ENCODE measurements around the gene CDPF1.
"Not testable (repeated sequence)": the region's sequence is repeated elsewhere in the genome, so short reads cannot be mapped to it uniquely, and the experiment has no call there.

CDPF1 gene

GRCh38 chr22:46214616-46215015, 35.5 kb downstream of the CDPF1 start:
- H3K9me3 ChIP-seq (ENCODE audit: control insufficient read depth in 1 of 2, low read length in 2 of 2): no peaks in the 10 kb centered on the region
- H3K27ac ChIP-seq (ENCODE audit: low read length): no peak overlapping the region
- H3K27me3 ChIP-seq (ENCODE audit: low read depth, low read length): no peaks in the 10 kb centered on the region
- H3K36me3 ChIP-seq (ENCODE audit: control insufficient read depth in 1 of 2, insufficient read depth in 2 of 2, low read length in 2 of 2): peaks cover 17 to 45% of the 10 kb centered on the region in 2 donors
- no peak overlapping the region for H3K4me3 ChIP-seq (ENCODE audit: low read depth in 1 of 2, low read length in 2 of 2)
- no peaks in the 10 kb centered on the region for H3K4me1 ChIP-seq (ENCODE audit: control insufficient read depth in 1 of 2, insufficient read depth in 2 of 2, low read length in 2 of 2)

GRCh38 chr22:46214149-46214548, 35.9 kb downstream of the CDPF1 start:
- Histone ChIP-seq H3K36me3 (ENCODE audit: control insufficient read depth in 1 of 2, insufficient read depth in 2 of 2, low read length in 2 of 2) (peaks cover 17 to 43% of the 10 kb centered on the region in 2 donors), H3K4me1 (ENCODE audit: control insufficient read depth in 1 of 2, insufficient read depth in 2 of 2, low read length in 2 of 2) (no peaks in the 10 kb centered on the region)

GRCh38 chr22:46213052-46213451, 37.0 kb downstream of the CDPF1 start:
- no peaks in the 10 kb centered on the region for H3K4me1 ChIP-seq (ENCODE audit: control insufficient read depth in 1 of 2, insufficient read depth in 2 of 2, low read length in 2 of 2)
- H3K4me3 ChIP-seq (ENCODE audit: low read depth in 1 of 2, low read length in 2 of 2): no peak overlapping the region
- H3K36me3 ChIP-seq (ENCODE audit: control insufficient read depth in 1 of 2, insufficient read depth in 2 of 2, low read length in 2 of 2): peaks cover 18 to 48% of the 10 kb centered on the region in 2 donors
- no peaks in the 10 kb centered on the region for H3K27me3 ChIP-seq (ENCODE audit: low read depth, low read length)
- H3K27ac ChIP-seq (ENCODE audit: low read length): no peak overlapping the region
- H3K9me3 ChIP-seq (ENCODE audit: control insufficient read depth in 1 of 2, low read length in 2 of 2): peaks cover 0 to 11% of the 10 kb centered on the region in 2 donors

More at GRCh38 chr22:46214149-46214548, 35.9 kb downstream of the CDPF1 start:
- Histone ChIP-seq H3K27me3 (ENCODE audit: low read depth, low read length) (no peaks in the 10 kb centered on the region), H3K9me3 (ENCODE audit: control insufficient read depth in 1 of 2, low read length in 2 of 2) (peaks cover 0 to 3% of the 10 kb centered on the region in 2 donors), H3K27ac (ENCODE audit: low read length) (no peak overlapping the region), H3K4me3 (ENCODE audit: low read depth in 1 of 2, low read length in 2 of 2) (no peak overlapping the region)

GRCh38 chr22:46212195-46212594, 37.9 kb downstream of the CDPF1 start:
- Histone ChIP-seq H3K27ac (ENCODE audit: low read length) (no peak overlapping the region), H3K9me3 (ENCODE audit: control insufficient read depth in 1 of 2, low read length in 2 of 2) (peaks cover 0 to 11% of the 10 kb centered on the region in 2 donors), H3K36me3 (ENCODE audit: control insufficient read depth in 1 of 2, insufficient read depth in 2 of 2, low read length in 2 of 2) (peaks cover 16 to 49% of the 10 kb centered on the region in 2 donors), H3K4me1 (ENCODE audit: control insufficient read depth in 1 of 2, insufficient read depth in 2 of 2, low read length in 2 of 2) (no peaks in the 10 kb centered on the region), H3K4me3 (ENCODE audit: low read depth in 1 of 2, low read length in 2 of 2) (no peak overlapping the region), H3K27me3 (ENCODE audit: low read depth, low read length) (no peaks in the 10 kb centered on the region)

GRCh38 chr22:46209262-46209661, 40.8 kb downstream of the CDPF1 start:
- H3K27me3 ChIP-seq (ENCODE audit: low read depth, low read length): no peaks in the 10 kb centered on the region
- H3K9me3 ChIP-seq (ENCODE audit: control insufficient read depth in 1 of 2, low read length in 2 of 2): peaks cover 0 to 13% of the 10 kb centered on the region in 2 donors
- no peaks in the 10 kb centered on the region for H3K4me1 ChIP-seq (ENCODE audit: control insufficient read depth in 1 of 2, insufficient read depth in 2 of 2, low read length in 2 of 2)
- no peak overlapping the region for H3K27ac ChIP-seq (ENCODE audit: low read length)
- H3K4me3 ChIP-seq (ENCODE audit: low read depth in 1 of 2, low read length in 2 of 2): no peak overlapping the region
- H3K36me3 ChIP-seq (ENCODE audit: control insufficient read depth in 1 of 2, insufficient read depth in 2 of 2, low read length in 2 of 2): peaks cover 9 to 37% of the 10 kb centered on the region in 2 donors

- no peaks in the 10 kb centered on the region for H3K27me3 ChIP-seq (ENCODE audit: low read depth, low read length)
- H3K4me3 ChIP-seq (ENCODE audit: low read depth in 1 of 2, low read length in 2 of 2): no peak overlapping the region
- H3K27ac ChIP-seq (ENCODE audit: low read length): peak overlapping the region; percentile 7
- H3K36me3 ChIP-seq (ENCODE audit: control insufficient read depth in 1 of 2, insufficient read depth in 2 of 2, low read length in 2 of 2): peaks cover 10 to 38% of the 10 kb centered on the region in 2 donors
- peaks cover 0 to 7% of the 10 kb centered on the region in 2 donors for H3K9me3 ChIP-seq (ENCODE audit: control insufficient read depth in 1 of 2, low read length in 2 of 2)
- peaks cover 0 to 4% of the 10 kb centered on the region in 2 donors for H3K4me1 ChIP-seq (ENCODE audit: control insufficient read depth in 1 of 2, insufficient read depth in 2 of 2, low read length in 2 of 2)
Measured at GRCh38 chr22:46203601-46203980, 46.5 kb downstream of the CDPF1 start.

GRCh38 chr22:46202897-46203600, 47.0 kb downstream of the CDPF1 start:
- Histone ChIP-seq H3K27me3 (ENCODE audit: low read depth, low read length) (no peaks in the 10 kb centered on the region), H3K36me3 (ENCODE audit: control insufficient read depth in 1 of 2, insufficient read depth in 2 of 2, low read length in 2 of 2) (peaks cover 10 to 37% of the 10 kb centered on the region in 2 donors), H3K9me3 (ENCODE audit: control insufficient read depth in 1 of 2, low read length in 2 of 2) (peaks cover 0 to 4% of the 10 kb centered on the region in 2 donors), H3K27ac (ENCODE audit: low read length) (peak overlapping the region; percentile 53), H3K4me3 (ENCODE audit: low read depth in 1 of 2, low read length in 2 of 2) (no peak overlapping the region), H3K4me1 (ENCODE audit: control insufficient read depth in 1 of 2, insufficient read depth in 2 of 2, low read length in 2 of 2) (peaks cover 0 to 4% of the 10 kb centered on the region in 2 donors)

- H3K27me3 ChIP-seq (ENCODE audit: low read depth, low read length): no peaks in the 10 kb centered on the region
- H3K27ac ChIP-seq (ENCODE audit: low read length): peak overlapping the region; percentile 56
- peaks cover 10 to 32% of the 10 kb centered on the region in 2 donors for H3K36me3 ChIP-seq (ENCODE audit: control insufficient read depth in 1 of 2, insufficient read depth in 2 of 2, low read length in 2 of 2)
- H3K4me1 ChIP-seq (ENCODE audit: control insufficient read depth in 1 of 2, insufficient read depth in 2 of 2, low read length in 2 of 2): peaks cover 0 to 4% of the 10 kb centered on the region in 2 donors
- H3K4me3 ChIP-seq (ENCODE audit: low read depth in 1 of 2, low read length in 2 of 2): no peak overlapping the region
- H3K9me3 ChIP-seq (ENCODE audit: control insufficient read depth in 1 of 2, low read length in 2 of 2): peaks cover 0 to 4% of the 10 kb centered on the region in 2 donors
Measured at GRCh38 chr22:46201059-46201757, 48.9 kb downstream of the CDPF1 start.

- not testable (repeated sequence) for H3K4me1 ChIP-seq (ENCODE audit: control insufficient read depth in 1 of 2, insufficient read depth in 2 of 2, low read length in 2 of 2); H3K4me3 ChIP-seq (ENCODE audit: low read depth in 1 of 2, low read length in 2 of 2); H3K27ac ChIP-seq (ENCODE audit: low read length); H3K27me3 ChIP-seq (ENCODE audit: low read depth, low read length); H3K9me3 ChIP-seq (ENCODE audit: control insufficient read depth in 1 of 2, low read length in 2 of 2)
- peaks cover 10 to 21% of the 10 kb centered on the region in 2 donors for H3K36me3 ChIP-seq (ENCODE audit: control insufficient read depth in 1 of 2, insufficient read depth in 2 of 2, low read length in 2 of 2)
Measured at GRCh38 chr22:46198806-46199205, 51.3 kb downstream of the CDPF1 start.

GRCh38 chr22:46198274-46198673, 51.8 kb downstream of the CDPF1 start:
- Histone ChIP-seq H3K27me3 (ENCODE audit: low read depth, low read length) (no peaks in the 10 kb centered on the region), H3K36me3 (ENCODE audit: control insufficient read depth in 1 of 2, insufficient read depth in 2 of 2, low read length in 2 of 2) (peaks cover 10 to 16% of the 10 kb centered on the region in 2 donors), H3K4me1 (ENCODE audit: control insufficient read depth in 1 of 2, insufficient read depth in 2 of 2, low read length in 2 of 2) (peaks cover 0 to 4% of the 10 kb centered on the region in 2 donors), H3K27ac (ENCODE audit: low read length) (no peak overlapping the region), H3K4me3 (ENCODE audit: low read depth in 1 of 2, low read length in 2 of 2) (no peak overlapping the region), H3K9me3 (ENCODE audit: control insufficient read depth in 1 of 2, low read length in 2 of 2) (no peaks in the 10 kb centered on the region)

GRCh38 chr22:46196278-46196677, 53.8 kb downstream of the CDPF1 start:
- Histone ChIP-seq H3K27me3 (ENCODE audit: low read depth, low read length) (no peaks in the 10 kb centered on the region), H3K36me3 (ENCODE audit: control insufficient read depth in 1 of 2, insufficient read depth in 2 of 2, low read length in 2 of 2) (peaks cover 10 to 13% of the 10 kb centered on the region in 2 donors), H3K4me1 (ENCODE audit: control insufficient read depth in 1 of 2, insufficient read depth in 2 of 2, low read length in 2 of 2) (peaks cover 0 to under 1% of the 10 kb centered on the region in 2 donors), H3K27ac (ENCODE audit: low read length) (peak overlapping the region; percentile 41), H3K4me3 (ENCODE audit: low read depth in 1 of 2, low read length in 2 of 2) (no peak overlapping the region), H3K9me3 (ENCODE audit: control insufficient read depth in 1 of 2, low read length in 2 of 2) (no peaks in the 10 kb centered on the region)

All from muscle layer of duodenum (tissue), 2 donors.